Left cardiac atrium (tissue), 4 donors: ENCODE data around the gene C1QTNF7. TPM values are rescaled to one million over a fixed set of nuclear protein-coding genes. Genes with fewer than 3 reads are reported as not detected.

ENCODE experiments used
- ATAC-seq, 2 donors: fragments of 200-7000 bp; cut with Tn5 transposase; one replicate each; pipeline ENCODE4 v1.9.1; 2020; ENCODE audit warnings: mild to moderate bottlenecking in 2 of 2, moderate library complexity in 2 of 2
- DNase-seq: peaks from one replicate; pipeline ENCODE4 v3.0.0-alpha.2; 2020
- intact Hi-C, 2 donors: fragments of 100-400 bp; cut with DNase I; formaldehyde crosslinking; loops; one replicate each; pipeline versions ENCODE4 v1.14.1 to v1.15.1; 2022 to 2023
- total RNA-seq, 2 donors: library from RNA; stranded (reverse); fragmentation: NEBNext Ultra II Directional; extraction: Animal tissue kit (Norgen Biotek cat#: 25700); gene quantifications; one replicate each; pipeline ENCODE4 v1.2.1, GENCODE V29; 2021
- donor health status: DM: no; HTN: yes; CAD: no.
- donor health status: DM: no; HTN: yes; CAD: no; lungs with severe emphysema.
- donor health status: DM: yes; HTN: yes; CAD: no.
- donor health status: Dilated cardiomyopathy.

Gene C1QTNF7
- total RNA-seq, 2 donors from 2014 or later, result 1.9 to 7.4 TPM

DNA sequence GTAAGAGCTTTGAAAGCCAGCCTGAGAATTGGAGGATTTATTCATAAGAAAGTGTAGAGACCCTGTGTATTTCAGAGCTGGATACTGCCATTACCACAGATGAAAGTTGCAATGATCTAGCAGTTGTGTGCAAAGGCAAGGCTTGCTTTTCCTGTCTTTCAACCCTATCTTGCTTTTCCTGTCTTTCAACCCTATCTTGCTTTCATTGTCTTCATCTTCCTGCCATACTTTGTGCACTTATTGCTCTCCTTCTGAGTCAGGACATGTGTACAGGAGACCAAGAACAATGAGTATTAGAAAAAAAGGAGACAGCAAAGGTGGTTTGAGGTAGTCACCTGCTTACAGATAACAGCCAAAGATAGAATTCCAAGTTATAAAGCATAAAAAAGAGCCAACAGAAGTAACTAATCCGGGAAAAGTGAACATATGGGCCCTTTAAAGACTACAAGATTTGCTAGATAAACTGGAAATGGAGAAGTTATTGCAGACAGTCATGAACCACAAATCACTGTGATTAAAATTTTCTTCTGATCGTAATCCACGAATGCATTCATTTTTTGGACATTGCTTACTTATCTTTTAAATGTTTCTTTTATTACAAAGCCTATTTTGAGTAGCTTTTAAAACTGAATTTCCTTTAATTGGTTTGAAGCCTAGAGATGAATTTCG lies 17.2 kb downstream of the C1QTNF7 start:
- DNase-seq (no peak), ATAC-seq (no peak)
- intact Hi-C loops, result no loop called here

DNA sequence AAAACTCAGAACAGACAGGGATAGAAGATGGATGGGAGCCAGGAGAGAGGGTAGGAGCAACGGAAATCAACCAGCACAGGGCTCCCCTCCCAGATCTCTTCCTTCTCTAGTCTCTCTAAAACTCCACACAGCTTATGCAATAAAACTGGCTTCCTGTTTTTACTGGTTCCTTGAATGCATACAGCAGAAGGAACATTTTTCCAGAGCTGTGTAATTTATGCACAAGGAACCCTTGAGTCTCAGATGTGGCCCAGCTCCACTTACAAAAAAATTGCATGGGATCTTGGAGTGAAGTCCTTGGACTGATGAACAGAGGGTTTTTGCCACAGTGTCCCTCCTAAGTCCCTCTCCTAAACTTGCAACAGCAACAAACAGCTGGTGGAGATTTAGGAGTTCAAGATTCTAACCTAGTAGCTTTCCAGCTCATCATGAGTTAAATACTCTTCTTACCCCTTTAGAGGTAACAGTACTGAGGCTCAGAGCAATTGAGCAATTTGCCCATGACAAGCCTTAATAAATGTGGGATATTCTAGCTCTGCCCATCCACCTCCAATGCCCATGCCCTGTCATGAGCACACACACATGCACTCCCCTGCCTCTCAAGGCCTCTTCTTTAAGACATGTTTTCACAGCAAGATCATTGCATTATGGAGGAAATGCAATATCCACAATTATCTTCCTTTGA lies 23.5 kb downstream of the C1QTNF7 start:
- peak in 1 of 2 donors; percentile 66 for ATAC-seq
- peak; percentile 22 for DNase-seq
- intact Hi-C loops, result no loop called here

- DNase-seq (peak; percentile 23), ATAC-seq (peak; percentile 51 to 83)
- intact Hi-C loops, result no loop called here
Measured at GRCh38 chr4:15451866-15452765, 24.3 kb downstream of the C1QTNF7 start.

DNA sequence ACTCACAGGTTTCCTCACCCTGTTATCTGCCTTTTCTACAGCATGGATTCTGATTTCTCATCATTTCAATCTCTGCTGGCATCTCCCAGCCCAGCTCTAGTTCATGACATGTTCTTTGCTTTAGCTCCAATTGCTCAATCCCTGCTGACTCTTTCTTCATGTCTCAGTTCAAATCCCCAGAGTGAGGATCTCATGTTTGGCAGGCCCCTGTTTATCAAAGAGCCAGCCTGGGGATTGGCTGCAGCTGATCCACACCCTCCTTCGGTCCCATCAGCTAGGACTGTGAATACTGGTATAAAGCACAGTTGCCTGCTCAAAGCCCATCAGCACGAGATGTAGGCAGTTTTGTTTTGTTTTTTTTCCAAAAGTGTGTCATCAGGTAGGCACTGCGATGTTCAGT lies 27.5 kb downstream of the C1QTNF7 start:
- intact Hi-C loops, result loop anchor here in 1 of 2 donors (5.0 kb wide), 1 partner anchor 218 kb away; no protein-coding TSS in a partner anchor
- DNase-seq, result peak; percentile 34

GRCh38 chr4:15457406-15458201 lies 29.8 kb downstream of the C1QTNF7 start:
- DNase-seq (no peak), ATAC-seq (peak; percentile 39 to 57)
- intact Hi-C loops, result loop anchor here (2.0 to 5.0 kb wide), 2 partner anchors 219 to 220 kb away; no protein-coding TSS in a partner anchor

More for the DNA sequence above, 27.5 kb downstream of the C1QTNF7 start:
- ATAC-seq, result peak; percentile 56 to 83

GRCh38 chr4:15458616-15459015 lies 30.8 kb downstream of the C1QTNF7 start:
- ATAC-seq (no peak), DNase-seq (no peak)
- intact Hi-C loops, result loop anchor here (2.0 to 5.0 kb wide), 2 partner anchors 220 to 221 kb away; no protein-coding TSS in a partner anchor

GRCh38 chr4:15459706-15460105 lies 31.9 kb downstream of the C1QTNF7 start:
- DNase-seq (no peak), ATAC-seq (no peak)
- intact Hi-C loops, result loop anchor here (2.0 to 5.0 kb wide), 2 partner anchors 221 to 222 kb away; no protein-coding TSS in a partner anchor

- DNase-seq, result no peak
- intact Hi-C loops, result no loop called here
- ATAC-seq, result no peak
Measured at GRCh38 chr4:15466596-15466995, 38.8 kb downstream of the C1QTNF7 start.

- intact Hi-C loops, result no loop called here
- ATAC-seq, result peak; percentile 90 to 95
- DNase-seq, result no peak
Measured at GRCh38 chr4:15469402-15470127, 41.7 kb downstream of the C1QTNF7 start, which contains the start of gene CC2D2A. Gene CC2D2A, plus strand, starts transcription at chr4:15469882. Its CDS starts 6,051 bp downstream, at chr4:15475933.

DNA sequence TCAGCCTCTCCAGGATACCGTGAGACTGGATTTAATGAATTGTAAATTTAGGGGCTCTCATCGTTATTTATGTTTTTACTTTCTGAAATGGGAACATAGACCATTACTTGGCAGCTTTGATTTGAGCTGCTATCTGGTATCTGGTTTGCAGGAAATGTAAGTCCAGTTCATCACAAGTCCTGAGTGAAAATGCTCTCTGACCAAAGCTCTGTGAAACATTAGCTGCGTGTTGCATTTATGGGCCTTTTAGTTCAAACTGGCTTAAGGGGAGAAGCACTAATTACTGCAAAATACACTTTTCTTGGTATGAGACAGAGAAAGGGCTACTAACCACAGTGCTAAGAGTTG lies 42.3 kb downstream of the C1QTNF7 start:
- intact Hi-C loops, result no loop called here
- ATAC-seq, result peak in 1 of 2 donors; percentile 10
- no peak for DNase-seq

GRCh38 chr4:15476396-15476795 lies 48.6 kb downstream of the C1QTNF7 start:
- ATAC-seq (no peak), DNase-seq (no peak)
- intact Hi-C loops, result loop anchor here in 1 of 2 donors (5.0 kb wide), 1 partner anchor 176 kb away; no protein-coding TSS in a partner anchor

GRCh38 chr4:15478724-15479088 lies 50.9 kb downstream of the C1QTNF7 start:
- no peak for ATAC-seq
- DNase-seq, result no peak
- intact Hi-C loops, result loop anchor here in 1 of 2 donors (2.0 to 5.0 kb wide), 2 partner anchors 174 to 478 kb away; no protein-coding TSS in a partner anchor

GRCh38 chr4:15479089-15479912 lies 51.5 kb downstream of the C1QTNF7 start:
- ATAC-seq (peak; percentile 90 to 91), DNase-seq (peak; percentile 31)
- intact Hi-C loops, result loop anchor here in 1 of 2 donors (2.0 to 5.0 kb wide), 2 partner anchors 173 to 478 kb away; no protein-coding TSS in a partner anchor

GRCh38 chr4:15479913-15480185 lies 52.0 kb downstream of the C1QTNF7 start:
- no peak for DNase-seq
- peak in 1 of 2 donors; percentile 6 for ATAC-seq
- intact Hi-C loops, result loop anchor here in 1 of 2 donors (2.0 to 5.0 kb wide), 2 partner anchors 172 to 477 kb away; no protein-coding TSS in a partner anchor

- ATAC-seq (no peak), DNase-seq (no peak)
- intact Hi-C loops, result no loop called here
Measured at GRCh38 chr4:15481961-15482745, 54.3 kb downstream of the C1QTNF7 start.

DNA sequence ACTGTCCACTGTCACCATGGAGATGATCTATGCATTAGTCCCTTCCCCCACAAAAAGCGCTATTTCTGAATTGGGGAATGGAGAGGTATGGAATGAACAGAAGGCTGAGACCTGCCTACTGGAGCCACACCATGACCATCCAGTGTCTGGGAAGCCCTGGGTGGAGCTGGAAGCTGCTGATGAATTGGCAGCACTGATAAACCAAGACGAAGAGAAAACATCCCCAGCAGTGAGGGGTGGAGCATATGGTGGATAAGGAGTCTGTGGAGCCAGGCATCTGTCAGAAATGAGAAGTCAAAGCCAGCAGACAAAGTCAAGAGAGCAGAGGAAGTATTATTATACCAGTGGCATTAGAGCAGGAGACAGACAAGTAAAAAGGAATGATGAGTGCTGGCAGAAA lies 55.0 kb downstream of the C1QTNF7 start:
- no peak for ATAC-seq
- no peak for DNase-seq
- intact Hi-C loops, result no loop called here
